T-helper 1 cell treated with Interleukin-12 subunit alpha and Interleukin-12 subunit beta and Interleukin-4 antibody, amounts not matched to agents 30 μg/mL and 1 μg/mL, for 36 hours (primary cell): Measurements from ENCODE around the gene DOK4.

Experiments used
- H3K27ac Mint-ChIP-seq: one replicate; pipeline ENCODE4 v1.8.0; 2021; ENCODE audit warnings: mild to moderate bottlenecking, mixed read lengths
- H3K27me3 Mint-ChIP-seq: one replicate; pipeline ENCODE4 v1.8.0; 2021; ENCODE audit warnings: low read depth, mixed read lengths
- H3K36me3 Mint-ChIP-seq: one replicate; pipeline ENCODE4 v1.8.0; 2021; ENCODE audit warnings: low read depth, mixed read lengths
- H3K4me1 Mint-ChIP-seq: one replicate; pipeline ENCODE4 v1.8.0; 2021; ENCODE audit warnings: low read depth, mixed read lengths
- H3K4me3 Mint-ChIP-seq: one replicate; pipeline ENCODE4 v1.8.0; 2021; ENCODE audit warnings: mild to moderate bottlenecking, moderate library complexity, mixed read lengths
- H3K9me3 Mint-ChIP-seq: one replicate; pipeline ENCODE4 v1.8.0; 2021; ENCODE audit warnings: mixed read lengths

DOK4 gene

DNA sequence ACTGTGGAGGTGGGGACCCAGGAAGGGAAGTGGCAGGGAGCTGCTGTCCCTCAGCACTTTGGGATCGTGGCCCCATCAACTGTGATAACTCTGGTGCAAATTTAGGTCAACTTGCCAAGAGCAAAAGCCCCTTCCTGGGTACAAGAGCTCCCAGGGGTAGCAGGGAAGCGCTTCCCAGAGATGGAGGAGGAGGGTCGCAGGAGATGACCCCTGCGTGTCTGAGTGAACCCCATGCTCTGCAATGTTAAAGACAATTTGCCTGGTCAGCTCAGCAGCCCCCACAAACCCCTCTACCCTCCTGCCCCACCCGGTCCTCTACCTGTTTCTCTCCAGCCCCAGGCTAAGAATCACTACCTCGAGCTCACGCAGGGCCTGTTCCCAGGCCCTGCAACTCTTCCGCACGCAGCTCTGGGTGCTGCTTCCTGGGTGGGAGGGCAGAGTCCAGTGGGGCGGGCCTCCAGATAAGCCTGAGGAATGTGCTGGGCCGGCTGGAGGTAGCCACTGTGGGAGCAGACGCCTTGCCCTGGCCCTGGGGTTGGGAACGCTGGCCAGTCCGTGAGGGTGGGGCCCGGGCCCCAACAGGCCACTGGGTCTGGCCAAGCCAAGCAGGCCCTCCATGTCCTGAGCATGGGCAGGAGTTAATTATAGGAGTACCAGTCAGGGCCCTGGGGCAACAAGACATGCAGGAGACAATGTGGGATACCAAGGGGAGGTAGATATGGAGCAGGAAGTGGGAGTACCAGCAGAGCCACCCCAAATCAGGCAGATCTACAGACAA lies 6.1 kb downstream of the DOK4 start:
- Mint-ChIP-seq H3K27ac (no peak overlapping the region), H3K4me3 (no peak overlapping the region), H3K36me3 (no peaks in the 10 kb centered on the region), H3K4me1 (peaks cover 11% of the 10 kb centered on the region), H3K27me3 (peaks cover 7% of the 10 kb centered on the region), H3K9me3 (no peaks in the 10 kb centered on the region)

- Mint-ChIP-seq H3K27me3 (peaks cover 3% of the 10 kb centered on the region), H3K4me3 (no peak overlapping the region), H3K36me3 (no peaks in the 10 kb centered on the region), H3K4me1 (peaks cover 11% of the 10 kb centered on the region), H3K9me3 (no peaks in the 10 kb centered on the region), H3K27ac (no peak overlapping the region)
Measured at GRCh38 chr16:57479205-57479975, 6.9 kb downstream of the DOK4 start.

DNA sequence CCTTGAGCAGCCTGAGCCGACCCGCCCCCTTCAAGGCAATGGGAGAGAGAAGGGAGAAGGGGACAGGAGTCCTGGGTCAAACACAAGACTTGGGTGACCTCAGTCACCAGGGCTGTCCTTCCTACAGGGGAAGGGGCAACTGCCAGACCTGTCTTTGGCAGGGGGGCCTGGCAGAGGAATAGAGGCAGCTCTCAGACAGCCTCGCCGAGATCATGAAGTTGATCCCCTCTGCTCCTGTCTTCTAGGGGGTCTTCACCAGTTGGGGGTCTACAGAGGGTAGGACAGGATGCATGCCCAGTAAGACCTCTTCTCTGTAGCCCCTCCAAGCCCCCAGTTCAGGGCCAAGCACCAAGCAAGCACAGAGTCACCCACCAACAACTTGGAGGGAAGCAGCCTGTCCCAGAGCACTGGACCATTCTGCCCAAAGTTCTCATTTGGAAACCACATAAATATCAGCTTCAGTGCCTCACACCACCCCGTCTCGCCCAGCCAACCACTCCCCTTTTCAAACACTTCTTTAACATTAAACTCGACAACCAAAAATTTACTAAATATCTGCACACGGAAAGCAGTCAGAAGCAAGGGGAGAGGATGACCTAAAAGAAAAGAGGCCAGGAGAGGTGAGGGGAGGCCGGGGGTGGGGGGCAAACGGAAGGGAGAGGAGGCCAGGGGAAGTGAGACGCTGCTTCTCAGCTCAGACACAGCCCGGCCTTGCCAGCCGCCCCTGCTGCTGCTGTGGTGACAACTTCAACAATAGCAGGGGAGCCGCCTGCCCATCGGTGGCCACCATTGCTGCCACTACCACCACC lies 7.7 kb downstream of the DOK4 start:
- Mint-ChIP-seq H3K36me3 (no peaks in the 10 kb centered on the region), H3K9me3 (no peaks in the 10 kb centered on the region), H3K27me3 (peaks cover 3% of the 10 kb centered on the region), H3K4me3 (no peak overlapping the region), H3K4me1 (peaks cover 11% of the 10 kb centered on the region), H3K27ac (no peak overlapping the region)

- Mint-ChIP-seq H3K36me3 (no peaks in the 10 kb centered on the region), H3K27me3 (peaks cover 3% of the 10 kb centered on the region), H3K9me3 (no peaks in the 10 kb centered on the region), H3K4me1 (peaks cover 11% of the 10 kb centered on the region), H3K4me3 (no peak overlapping the region), H3K27ac (no peak overlapping the region)
Measured at GRCh38 chr16:57477531-57478202, 8.6 kb downstream of the DOK4 start.

DNA sequence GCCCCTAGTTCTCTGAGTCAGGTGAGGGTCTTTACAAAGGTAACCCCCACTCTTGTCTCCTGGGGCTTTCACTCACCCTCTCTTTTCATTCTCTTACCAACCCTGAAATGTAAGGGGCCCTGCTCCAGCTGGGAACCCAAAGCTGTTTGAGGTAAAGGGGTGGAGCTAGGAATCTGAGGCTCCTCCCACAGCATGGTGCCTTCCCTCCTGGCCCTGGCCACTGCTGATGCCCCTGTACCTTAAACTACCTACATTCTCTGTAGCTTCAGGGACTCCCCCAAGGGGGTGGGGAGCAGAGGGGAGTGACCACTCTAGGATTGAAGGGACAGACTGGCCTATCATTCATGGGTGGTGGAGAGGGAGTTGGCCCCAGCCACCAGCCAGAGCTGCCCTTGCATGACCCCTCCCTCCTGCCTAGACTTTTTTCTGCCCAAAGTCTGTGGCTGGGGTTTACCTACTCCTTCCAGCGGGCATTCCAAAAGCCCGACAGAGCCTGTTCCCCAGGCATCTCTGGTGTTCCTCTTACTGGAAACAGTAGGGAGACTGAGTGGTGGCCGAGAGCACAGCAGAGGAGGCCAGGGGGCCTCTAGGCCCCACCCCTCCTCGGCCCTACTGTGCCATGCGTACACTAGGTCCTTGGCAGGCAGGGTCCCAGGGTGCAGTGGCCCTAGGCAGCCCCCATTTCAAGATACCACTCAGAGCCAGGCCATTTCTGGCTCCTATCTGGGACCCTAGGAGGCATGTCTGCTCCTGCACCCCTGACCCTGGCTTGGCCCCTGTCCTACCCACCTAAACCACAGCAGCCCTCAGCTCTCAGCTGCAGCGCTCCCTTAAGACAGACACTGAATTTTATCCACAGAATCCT lies 9.5 kb downstream of the DOK4 start:
- peaks cover 4% of the 10 kb centered on the region for H3K36me3 Mint-ChIP-seq
- no peak overlapping the region for H3K4me3 Mint-ChIP-seq
- peaks cover 3% of the 10 kb centered on the region for H3K27me3 Mint-ChIP-seq
- peak overlapping the region; percentile 62 for H3K27ac Mint-ChIP-seq
- peaks cover 15% of the 10 kb centered on the region for H3K4me1 Mint-ChIP-seq
- no peaks in the 10 kb centered on the region for H3K9me3 Mint-ChIP-seq

GRCh38 chr16:57475711-57476339 lies 10.5 kb downstream of the DOK4 start:
- peaks cover 3% of the 10 kb centered on the region for H3K27me3 Mint-ChIP-seq
- H3K27ac Mint-ChIP-seq = peak overlapping the region; percentile 63
- H3K9me3 Mint-ChIP-seq = no peaks in the 10 kb centered on the region
- no peak overlapping the region for H3K4me3 Mint-ChIP-seq
- peaks cover 15% of the 10 kb centered on the region for H3K4me1 Mint-ChIP-seq
- H3K36me3 Mint-ChIP-seq = peaks cover 4% of the 10 kb centered on the region

GRCh38 chr16:57474671-57475661 lies 11.3 kb downstream of the DOK4 start:
- peaks cover 15% of the 10 kb centered on the region for H3K4me1 Mint-ChIP-seq
- peaks cover 3% of the 10 kb centered on the region for H3K27me3 Mint-ChIP-seq
- H3K36me3 Mint-ChIP-seq = peaks cover 7% of the 10 kb centered on the region
- H3K27ac Mint-ChIP-seq = peak overlapping the region; percentile 46
- no peak overlapping the region for H3K4me3 Mint-ChIP-seq
- H3K9me3 Mint-ChIP-seq = no peaks in the 10 kb centered on the region

DNA sequence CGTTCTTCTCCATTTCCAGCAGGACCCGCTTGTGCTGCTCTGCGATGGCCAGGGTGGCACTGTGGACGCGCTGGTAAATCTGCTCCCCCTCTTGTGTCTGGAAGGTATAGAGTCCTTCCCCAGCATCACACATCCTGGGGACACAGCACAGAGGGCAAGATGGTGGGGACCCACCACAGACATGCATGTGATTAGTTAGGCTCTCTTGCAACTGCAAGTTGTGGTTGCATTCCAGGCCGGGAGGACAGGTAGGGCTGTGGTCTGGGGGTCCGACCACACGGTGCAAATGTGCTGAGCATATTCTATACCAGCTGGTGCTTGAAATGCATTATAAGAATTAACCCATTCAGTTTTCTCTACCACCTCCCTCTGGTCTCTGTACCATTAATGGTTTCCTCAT lies 12.4 kb downstream of the DOK4 start:
- Mint-ChIP-seq H3K9me3 (no peaks in the 10 kb centered on the region), H3K4me1 (peaks cover 12% of the 10 kb centered on the region), H3K4me3 (no peak overlapping the region), H3K27ac (no peak overlapping the region), H3K36me3 (peaks cover 12% of the 10 kb centered on the region), H3K27me3 (peaks cover 3% of the 10 kb centered on the region)

DNA sequence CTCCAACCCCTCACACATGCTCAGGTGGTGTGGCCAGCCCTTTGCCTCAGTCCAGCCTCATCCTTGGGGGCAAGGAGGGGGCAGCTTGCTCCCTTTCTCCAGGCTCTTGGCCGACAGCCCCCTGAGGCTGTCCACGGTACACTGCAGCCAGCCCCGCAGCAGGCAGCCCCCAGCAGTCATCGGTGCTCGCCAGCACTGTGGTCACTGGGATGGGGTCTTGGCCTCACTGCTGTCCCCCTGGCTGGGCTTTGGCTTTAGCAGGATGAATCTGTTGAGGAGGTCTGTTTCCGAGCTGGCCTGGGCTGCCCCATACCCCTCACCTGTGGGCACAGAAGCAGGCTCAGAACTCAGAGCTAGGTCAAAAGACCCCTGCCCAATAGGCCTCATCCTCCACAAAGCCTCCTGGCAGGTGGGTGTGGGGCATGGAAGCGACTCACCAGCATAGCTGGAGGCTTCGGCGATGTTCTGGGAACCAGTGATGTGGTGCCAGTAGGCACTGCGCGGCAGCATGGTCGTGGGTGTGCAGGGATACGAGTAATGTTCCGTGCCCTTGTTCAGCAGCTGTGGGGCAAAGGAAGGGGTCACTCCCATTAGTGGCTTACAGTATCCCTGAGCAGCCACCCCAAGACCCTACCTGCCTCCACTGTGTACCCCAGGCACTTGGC lies 13.0 kb downstream of the DOK4 start:
- peaks cover 18% of the 10 kb centered on the region for H3K36me3 Mint-ChIP-seq
- H3K27ac Mint-ChIP-seq = no peak overlapping the region
- H3K27me3 Mint-ChIP-seq = no peaks in the 10 kb centered on the region
- H3K9me3 Mint-ChIP-seq = no peaks in the 10 kb centered on the region
- H3K4me1 Mint-ChIP-seq = peaks cover 12% of the 10 kb centered on the region
- H3K4me3 Mint-ChIP-seq = no peak overlapping the region

DNA sequence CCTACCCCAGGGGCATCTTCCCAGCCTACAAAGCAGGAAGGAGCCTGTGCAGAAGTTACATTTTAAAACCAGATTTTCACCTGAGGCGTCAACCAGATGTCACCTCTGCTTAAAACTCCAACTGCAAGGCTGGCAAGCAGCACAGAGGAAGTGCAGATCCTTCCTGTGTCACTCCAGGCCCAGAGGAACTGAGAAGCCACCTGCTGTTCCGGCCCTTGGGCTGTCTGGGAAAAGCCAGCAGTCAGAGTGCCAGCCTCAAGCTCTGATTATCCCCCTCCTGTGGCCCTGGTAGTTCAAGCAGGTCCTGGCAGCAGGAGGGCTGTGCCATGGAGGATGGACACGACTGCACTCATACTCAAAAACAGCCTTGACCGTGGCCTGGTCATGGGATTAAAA lies 13.6 kb downstream of the DOK4 start:
- Mint-ChIP-seq H3K27ac (no peak overlapping the region), H3K27me3 (no peaks in the 10 kb centered on the region), H3K4me3 (no peak overlapping the region), H3K4me1 (peaks cover 12% of the 10 kb centered on the region), H3K9me3 (no peaks in the 10 kb centered on the region), H3K36me3 (peaks cover 21% of the 10 kb centered on the region)

DNA sequence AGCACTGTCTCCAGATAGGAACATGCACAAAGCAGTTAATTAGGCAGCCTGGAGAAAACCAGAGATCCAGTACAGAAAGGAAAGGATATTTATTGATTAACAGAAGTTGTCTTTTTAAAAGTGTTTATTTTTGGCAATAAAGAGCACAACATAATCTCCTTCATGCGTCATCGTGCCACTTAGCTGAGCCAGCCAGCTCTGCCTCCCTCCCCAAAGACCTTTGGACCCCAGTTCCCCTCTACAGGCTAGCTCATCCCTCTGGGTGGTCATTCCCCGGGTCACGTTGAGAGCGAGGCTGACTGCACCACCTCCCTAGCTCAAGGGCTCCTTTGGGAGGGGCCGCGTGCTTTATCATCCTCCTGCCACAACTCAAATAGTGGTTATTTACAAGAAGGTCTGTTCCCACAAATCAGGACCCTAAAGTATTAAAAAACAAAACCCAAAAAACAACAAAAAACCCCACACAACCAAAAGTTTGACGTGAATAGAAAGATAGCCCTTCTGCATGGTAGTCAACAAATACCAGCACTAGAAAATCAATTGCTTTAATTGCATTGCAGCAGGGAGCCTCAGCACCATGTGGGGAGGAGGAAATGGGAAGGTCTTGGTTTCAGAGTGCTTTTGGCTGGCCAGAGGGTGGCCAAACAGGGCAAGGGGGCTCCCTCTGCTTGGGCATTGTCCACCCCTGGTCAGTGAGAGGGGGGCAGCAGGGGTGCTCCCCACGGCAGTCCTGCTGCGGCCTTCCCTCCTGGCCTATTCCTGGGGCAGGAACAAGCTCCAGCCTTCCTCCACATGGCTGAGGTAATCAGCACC lies 14.2 kb downstream of the DOK4 start:
- no peak overlapping the region for H3K4me3 Mint-ChIP-seq
- peaks cover 25% of the 10 kb centered on the region for H3K36me3 Mint-ChIP-seq
- H3K27ac Mint-ChIP-seq = no peak overlapping the region
- H3K4me1 Mint-ChIP-seq = peaks cover 12% of the 10 kb centered on the region
- no peaks in the 10 kb centered on the region for H3K9me3 Mint-ChIP-seq
- H3K27me3 Mint-ChIP-seq = no peaks in the 10 kb centered on the region
